Right lobe of liver (tissue), 4 donors: Measurements from ENCODE around the gene CXCR1.

ENCODE experiments used
- POLR2A ChIP-seq: fragments of 450-650 bp; IDR thresholded peaks from one replicate; pipeline ENCODE4 v1.6.1; 2017; ENCODE audit warnings: antibody characterized with exemption, mild to moderate bottlenecking
- TF ChIP-seq, protein P1 (sequence below), 4 donors: fragments of 200-600 bp in 3 of 4; fragments of 450-650 bp in 1 of 4; IDR thresholded peaks; one replicate each; pipeline versions ENCODE4 v1.5.1 to v1.8.0; 2016 to 2022; ENCODE audit warnings: antibody characterized with exemption in 4 of 4, mild to moderate bottlenecking in 2 of 4
- donor health status: DM: no; HTN: no; CAD: no.
- donor health status: DM: no; HTN: no; CAD: no.
- donor health status: DM: no; HTN: yes; CAD: no.

GRCh38 chr2:218184331-218184730, 17.6 kb upstream of the CXCR1 start:
- TF ChIP-seq, protein P1, sequence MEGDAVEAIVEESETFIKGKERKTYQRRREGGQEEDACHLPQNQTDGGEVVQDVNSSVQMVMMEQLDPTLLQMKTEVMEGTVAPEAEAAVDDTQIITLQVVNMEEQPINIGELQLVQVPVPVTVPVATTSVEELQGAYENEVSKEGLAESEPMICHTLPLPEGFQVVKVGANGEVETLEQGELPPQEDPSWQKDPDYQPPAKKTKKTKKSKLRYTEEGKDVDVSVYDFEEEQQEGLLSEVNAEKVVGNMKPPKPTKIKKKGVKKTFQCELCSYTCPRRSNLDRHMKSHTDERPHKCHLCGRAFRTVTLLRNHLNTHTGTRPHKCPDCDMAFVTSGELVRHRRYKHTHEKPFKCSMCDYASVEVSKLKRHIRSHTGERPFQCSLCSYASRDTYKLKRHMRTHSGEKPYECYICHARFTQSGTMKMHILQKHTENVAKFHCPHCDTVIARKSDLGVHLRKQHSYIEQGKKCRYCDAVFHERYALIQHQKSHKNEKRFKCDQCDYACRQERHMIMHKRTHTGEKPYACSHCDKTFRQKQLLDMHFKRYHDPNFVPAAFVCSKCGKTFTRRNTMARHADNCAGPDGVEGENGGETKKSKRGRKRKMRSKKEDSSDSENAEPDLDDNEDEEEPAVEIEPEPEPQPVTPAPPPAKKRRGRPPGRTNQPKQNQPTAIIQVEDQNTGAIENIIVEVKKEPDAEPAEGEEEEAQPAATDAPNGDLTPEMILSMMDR (IDR thresholded peaks at IDR 0.05): no peak
- no peak for TF ChIP-seq POLR2A
